GM21367 (cell line): ENCODE data around the gene C16orf74.
A peak's percentile ranks its signal among the peaks of the same experiment; 100 is the strongest.

ENCODE experiments used
- ATAC-seq: cut with Tn5 transposase; IDR thresholded peaks from one replicate; pipeline ENCODE4 v1.9.1; 2021; ENCODE audit not compliant: unreplicated experiment

Gene C16orf74

GRCh38 chr16:85675251-85675874 lies 75.5 kb downstream of the C16orf74 start:
- ATAC-seq = no peak

GRCh38 chr16:85674828-85675227 lies 76.1 kb downstream of the C16orf74 start:
- ATAC-seq = no peak

- no peak for ATAC-seq
Observed at GRCh38 chr16:85674418-85674755, 76.5 kb downstream of the C16orf74 start.

- no peak for ATAC-seq
Observed at GRCh38 chr16:85673529-85674417, 77.1 kb downstream of the C16orf74 start.

GRCh38 chr16:85670840-85671239 lies 80.1 kb downstream of the C16orf74 start:
- no peak for ATAC-seq

- no peak for ATAC-seq
Observed at GRCh38 chr16:85668676-85669424, 82.0 kb downstream of the C16orf74 start.

GRCh38 chr16:85667841-85668413 lies 83.0 kb downstream of the C16orf74 start:
- ATAC-seq = no peak

GRCh38 chr16:85667261-85667660 lies 83.6 kb downstream of the C16orf74 start:
- no peak for ATAC-seq

GRCh38 chr16:85665929-85666328 lies 85.0 kb downstream of the C16orf74 start:
- ATAC-seq = no peak

GRCh38 chr16:85665373-85665740 lies 85.5 kb downstream of the C16orf74 start:
- no peak for ATAC-seq

- ATAC-seq = no peak
Observed at GRCh38 chr16:85664580-85665372, 86.1 kb downstream of the C16orf74 start.

- no peak for ATAC-seq
Observed at GRCh38 chr16:85663891-85664321, 87.0 kb downstream of the C16orf74 start.

GRCh38 chr16:85662976-85663830 lies 87.7 kb downstream of the C16orf74 start:
- no peak for ATAC-seq

- ATAC-seq = no peak
Observed at GRCh38 chr16:85662482-85662812, 88.4 kb downstream of the C16orf74 start.

GRCh38 chr16:85661740-85662481 lies 89.0 kb downstream of the C16orf74 start:
- no peak for ATAC-seq

GRCh38 chr16:85660843-85661739 lies 89.8 kb downstream of the C16orf74 start:
- ATAC-seq = no peak

GRCh38 chr16:85659805-85660511 lies 90.9 kb downstream of the C16orf74 start:
- peak; percentile 68 for ATAC-seq
